Fibroblast of lung (primary cell): ENCODE results near the gene C3orf70. TPM values are rescaled to one million over a fixed set of nuclear protein-coding genes. Genes with fewer than 3 reads are reported as not detected.

Experiments used
- DNase-seq, 2 donors: peaks; one replicate each; pipeline versions ENCODE4 v3.0.0 to v3.0.0-alpha.2; 2010; ENCODE audit warnings: low read depth in 2 of 2
- H2AFZ ChIP-seq: 2 replicates; pipeline ENCODE4 v1.5.1; 2012; ENCODE audit warnings: low read length, control low read depth, inconsistent platforms
- H3K27ac ChIP-seq: 2 replicates; pipeline ENCODE4 v1.5.1; 2011; ENCODE audit warnings: low read length, control low read depth; ENCODE audit not compliant: insufficient read depth
- H3K27me3 ChIP-seq: 2 replicates; pipeline ENCODE4 v1.5.1; 2011; ENCODE audit warnings: mild to moderate bottlenecking, low read length; ENCODE audit not compliant: control insufficient read depth, insufficient read depth
- H3K36me3 ChIP-seq: 2 replicates; pipeline ENCODE4 v1.5.1; 2011; ENCODE audit warnings: low read length; ENCODE audit not compliant: control insufficient read depth, insufficient read depth
- H3K4me1 ChIP-seq: 2 replicates; pipeline ENCODE4 v1.5.1; 2011; ENCODE audit warnings: low read length; ENCODE audit not compliant: control insufficient read depth, insufficient read depth; ENCODE audit errors: extremely low read depth
- H3K4me2 ChIP-seq: 2 replicates; pipeline ENCODE4 v1.5.1; 2011; ENCODE audit warnings: low read length, control low read depth; ENCODE audit not compliant: insufficient read depth; ENCODE audit errors: extremely low read depth
- H3K4me3 ChIP-seq, 4 experiments: fragments of 200-600 bp in 1 of 4; sonication (generic) in 1 of 4; replicated peaks in 1 of 4; 2 replicates each; pipeline ENCODE4 v1.5.1; 2011 to 2016; ENCODE audit warnings: low read length in 4 of 4, low read depth in 3 of 4, mild to moderate bottlenecking in 3 of 4, control low read depth in 2 of 4, inconsistent platforms in 1 of 4, mixed read lengths in 1 of 4; ENCODE audit not compliant: insufficient read depth in 1 of 4; ENCODE audit errors: control extremely low read depth in 1 of 4
- H3K79me2 ChIP-seq: 2 replicates; pipeline ENCODE4 v1.5.1; 2012; ENCODE audit warnings: mild to moderate bottlenecking, low read length, inconsistent platforms; ENCODE audit not compliant: control insufficient read depth, insufficient read depth
- H3K9ac ChIP-seq: 2 replicates; pipeline ENCODE4 v1.5.1; 2011; ENCODE audit warnings: mild to moderate bottlenecking, low read length, control low read depth; ENCODE audit not compliant: insufficient read depth
- H3K9me3 ChIP-seq: 2 replicates; pipeline ENCODE4 v1.5.1; 2012; ENCODE audit warnings: low read depth, low read length; ENCODE audit not compliant: control insufficient read depth, insufficient read depth
- H4K20me1 ChIP-seq: 2 replicates; pipeline ENCODE4 v1.5.1; 2011; ENCODE audit warnings: low read length; ENCODE audit not compliant: control insufficient read depth, insufficient read depth; ENCODE audit errors: extremely low read depth
- EZH2 ChIP-seq: IDR thresholded peaks from 2 replicates; pipeline ENCODE4 v1.5.1; 2012; ENCODE audit warnings: low read length, control low read depth, mild to moderate bottlenecking; ENCODE audit errors: missing control alignments
- polyA plus RNA-seq, 2 donors: library from polyadenylated mRNA; depleted of rRNA in 1 of 2; stranded (reverse) in 1 of 2; unstranded in 1 of 2; fragments of >200 nt; gene quantifications; 2 replicates each; pipeline ENCODE4 v1.2.1, GENCODE V29; 2011 to 2012; ENCODE audit warnings: missing spikeins in 1 of 2
- total RNA-seq: library from RNA; depleted of rRNA; stranded (reverse); fragments of >200 nt; gene quantifications from 2 replicates; pipeline ENCODE4 v1.2.1, GENCODE V29; 2014
- TF ChIP-seq, protein P1 (sequence below), 2 donors: IDR thresholded peaks in 1 of 2; conservative IDR thresholded peaks in 1 of 2; 1 replicate in 1 of 2; 2 replicates in 1 of 2; pipeline ENCODE4 v1.5.1; 2011 to 2012; ENCODE audit warnings: low read length in 2 of 2, control low read depth in 1 of 2, inconsistent platforms in 1 of 2, low read depth in 1 of 2, mild to moderate bottlenecking in 1 of 2

Gene C3orf70
- total and polyA plus RNA-seq, 2 donors (not counting 1 experiment from before 2014, with no cell fraction given): 0.33 to 4.7 TPM

DNA sequence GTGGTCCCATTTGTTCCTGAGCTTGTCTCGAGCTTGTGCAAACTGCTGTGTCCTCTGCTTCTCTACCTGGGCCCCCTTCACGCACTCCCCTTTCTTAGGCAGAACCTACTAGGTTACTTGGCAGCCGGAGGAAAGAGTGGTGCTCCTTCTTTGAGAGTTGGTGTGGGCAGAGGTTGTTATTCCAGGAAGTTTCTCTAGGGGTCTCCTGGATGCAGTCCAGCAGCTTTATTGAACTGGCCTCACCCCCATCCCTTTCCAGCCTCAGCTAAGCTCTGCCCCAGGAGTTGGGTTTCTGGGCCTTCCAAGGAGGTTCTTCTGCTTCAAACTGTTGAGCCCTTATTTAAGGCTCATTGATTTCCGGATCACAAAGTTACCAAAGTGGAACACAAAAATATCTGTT, 103.2 kb downstream of the C3orf70 start:
- Histone ChIP-seq H3K27ac (no peak overlapping the region), H3K36me3 (peaks cover 2% of the 10 kb centered on the region), H3K9me3 (no peaks in the 10 kb centered on the region), H3K4me1 (peaks cover 4% of the 10 kb centered on the region), H4K20me1 (no peaks in the 10 kb centered on the region), H3K27me3 (no peaks in the 10 kb centered on the region), H3K9ac (no peak overlapping the region), H2AFZ (no peak overlapping the region), H3K4me2 (no peak overlapping the region), H3K79me2 (no peaks in the 10 kb centered on the region), H3K4me3 (no peak overlapping the region)
- TF ChIP-seq EZH2: no peak
- TF ChIP-seq, protein P1, sequence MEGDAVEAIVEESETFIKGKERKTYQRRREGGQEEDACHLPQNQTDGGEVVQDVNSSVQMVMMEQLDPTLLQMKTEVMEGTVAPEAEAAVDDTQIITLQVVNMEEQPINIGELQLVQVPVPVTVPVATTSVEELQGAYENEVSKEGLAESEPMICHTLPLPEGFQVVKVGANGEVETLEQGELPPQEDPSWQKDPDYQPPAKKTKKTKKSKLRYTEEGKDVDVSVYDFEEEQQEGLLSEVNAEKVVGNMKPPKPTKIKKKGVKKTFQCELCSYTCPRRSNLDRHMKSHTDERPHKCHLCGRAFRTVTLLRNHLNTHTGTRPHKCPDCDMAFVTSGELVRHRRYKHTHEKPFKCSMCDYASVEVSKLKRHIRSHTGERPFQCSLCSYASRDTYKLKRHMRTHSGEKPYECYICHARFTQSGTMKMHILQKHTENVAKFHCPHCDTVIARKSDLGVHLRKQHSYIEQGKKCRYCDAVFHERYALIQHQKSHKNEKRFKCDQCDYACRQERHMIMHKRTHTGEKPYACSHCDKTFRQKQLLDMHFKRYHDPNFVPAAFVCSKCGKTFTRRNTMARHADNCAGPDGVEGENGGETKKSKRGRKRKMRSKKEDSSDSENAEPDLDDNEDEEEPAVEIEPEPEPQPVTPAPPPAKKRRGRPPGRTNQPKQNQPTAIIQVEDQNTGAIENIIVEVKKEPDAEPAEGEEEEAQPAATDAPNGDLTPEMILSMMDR (conservative IDR thresholded peaks at IDR 0.05 in 1 of 2, IDR thresholded peaks at IDR 0.05 in 1 of 2; ENCODE audit: low read depth in 1 of 2, low read length in 2 of 2): no peak
- DNase-seq: no peak

DNA sequence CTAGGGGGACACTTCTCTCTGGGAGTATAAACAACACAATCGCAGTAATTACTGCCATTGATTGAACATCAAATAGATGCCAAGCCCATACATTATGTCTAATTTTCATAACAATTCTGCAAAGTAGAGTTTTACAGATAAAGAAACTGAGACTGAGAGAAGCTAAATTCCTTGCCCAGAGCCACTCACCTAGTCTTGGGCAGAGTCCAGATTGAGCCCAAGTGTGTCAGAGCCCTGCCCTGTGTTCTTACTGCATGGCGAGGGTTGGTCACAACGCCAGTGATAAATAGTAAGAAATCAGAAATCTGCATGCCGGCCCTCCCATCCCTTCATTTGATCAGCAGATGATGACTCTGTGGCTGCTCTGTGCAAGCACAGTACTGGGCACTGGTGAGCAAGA, 106.3 kb downstream of the C3orf70 start:
- H3K9ac ChIP-seq: no peak overlapping the region
- peaks cover 4% of the 10 kb centered on the region for H3K4me1 ChIP-seq
- H3K79me2 ChIP-seq: no peaks in the 10 kb centered on the region
- TF ChIP-seq EZH2: no peak
- TF ChIP-seq, protein P1 (conservative IDR thresholded peaks at IDR 0.05 in 1 of 2, IDR thresholded peaks at IDR 0.05 in 1 of 2; ENCODE audit: low read depth in 1 of 2, low read length in 2 of 2): no peak
- DNase-seq: no peak
- no peak overlapping the region for H3K27ac ChIP-seq
- H2AFZ ChIP-seq: no peak overlapping the region
- no peaks in the 10 kb centered on the region for H3K9me3 ChIP-seq
- no peaks in the 10 kb centered on the region for H3K27me3 ChIP-seq
- H4K20me1 ChIP-seq: no peaks in the 10 kb centered on the region
- no peak overlapping the region for H3K4me3 ChIP-seq
- no peaks in the 10 kb centered on the region for H3K36me3 ChIP-seq
- no peak overlapping the region for H3K4me2 ChIP-seq

GRCh38 chr3:185046164-185046515, 106.7 kb downstream of the C3orf70 start:
- Histone ChIP-seq H3K79me2 (no peaks in the 10 kb centered on the region), H2AFZ (no peak overlapping the region), H4K20me1 (no peaks in the 10 kb centered on the region), H3K4me1 (peaks cover 4% of the 10 kb centered on the region), H3K9ac (no peak overlapping the region), H3K27me3 (no peaks in the 10 kb centered on the region), H3K4me3 (no peak overlapping the region), H3K4me2 (no peak overlapping the region), H3K27ac (no peak overlapping the region), H3K9me3 (no peaks in the 10 kb centered on the region), H3K36me3 (no peaks in the 10 kb centered on the region)
- TF ChIP-seq, protein P1 (conservative IDR thresholded peaks at IDR 0.05 in 1 of 2, IDR thresholded peaks at IDR 0.05 in 1 of 2; ENCODE audit: low read depth in 1 of 2, low read length in 2 of 2): no peak
- no peak for TF ChIP-seq EZH2
- DNase-seq: no peak
